CD4-positive, alpha-beta T cell treated with Interleukin-6 for 4 hours (primary cell): ENCODE results near the gene ACOT13.
"Not testable (repeated sequence)": the region's sequence is repeated elsewhere in the genome, so short reads cannot be mapped to it uniquely, and the experiment has no call there.

ENCODE experiments used
- DNase-seq: peaks from one replicate; pipeline ENCODE4 v3.0.0-alpha.2; 2020; ENCODE audit warnings: mixed read lengths

The ACOT13 gene

GRCh38 chr6:24666641-24667377 is at the start of gene ACOT13, which contains the start of gene TDP2:
TSS of gene ACOT13 (plus strand) at chr6:24667077. CDS start at chr6:24667264, 187 bp downstream.
TSS of gene TDP2 (minus strand) at chr6:24666899. CDS start at chr6:24666862, 37 bp downstream.
- DNase-seq = peak; percentile 97

- no peak for DNase-seq
These were observed 47.2 kb upstream of the ACOT13 start for GRCh38 chr6:24619661-24620060.

GRCh38 chr6:24620637-24621036 is 46.2 kb upstream of the ACOT13 start:
- DNase-seq = no peak

GRCh38 chr6:24621626-24622289 is 45.1 kb upstream of the ACOT13 start:
- no peak for DNase-seq

- no peak for DNase-seq
These were observed 35.9 kb upstream of the ACOT13 start for GRCh38 chr6:24630856-24631505.

GRCh38 chr6:24631671-24632070 is 35.2 kb upstream of the ACOT13 start:
- DNase-seq = no peak

GRCh38 chr6:24632573-24632972 is 34.3 kb upstream of the ACOT13 start:
- DNase-seq = no peak

GRCh38 chr6:24636681-24637080 is 30.2 kb upstream of the ACOT13 start:
- DNase-seq = no peak

GRCh38 chr6:24640166-24640565 is 26.7 kb upstream of the ACOT13 start:
- no peak for DNase-seq

GRCh38 chr6:24640631-24641030 is 26.2 kb upstream of the ACOT13 start:
- not testable (repeated sequence) for DNase-seq

- DNase-seq = no peak
These were observed 24.8 kb upstream of the ACOT13 start for GRCh38 chr6:24642061-24642460.

- DNase-seq = no peak
These were observed 23.0 kb upstream of the ACOT13 start for GRCh38 chr6:24643920-24644319.

GRCh38 chr6:24644377-24644776 is 22.5 kb upstream of the ACOT13 start:
- DNase-seq = no peak

GRCh38 chr6:24646771-24647170 is 20.1 kb upstream of the ACOT13 start:
- DNase-seq = no peak

- DNase-seq = no peak
These were observed 18.6 kb upstream of the ACOT13 start for GRCh38 chr6:24648276-24648675.

- DNase-seq = no peak
These were observed 17.2 kb upstream of the ACOT13 start for GRCh38 chr6:24649691-24650090.

GRCh38 chr6:24650365-24650764 is 16.5 kb upstream of the ACOT13 start:
- no peak for DNase-seq

GRCh38 chr6:24655215-24655614 is 11.7 kb upstream of the ACOT13 start:
- no peak for DNase-seq

GRCh38 chr6:24658573-24659560 is 8.0 kb upstream of the ACOT13 start:
- no peak for DNase-seq

GRCh38 chr6:24659561-24659960 is 7.3 kb upstream of the ACOT13 start:
- no peak for DNase-seq

GRCh38 chr6:24660105-24660504 is 6.8 kb upstream of the ACOT13 start:
- no peak for DNase-seq

- DNase-seq = not testable (repeated sequence)
These were observed 5.1 kb upstream of the ACOT13 start for GRCh38 chr6:24661759-24662158.

GRCh38 chr6:24662236-24662635 is 4.6 kb upstream of the ACOT13 start:
- no peak for DNase-seq
